Superior temporal gyrus (tissue), 1 donor: Measurements from ENCODE around the gene RANGAP1.

Experiments used
- DNase-seq: peaks from one replicate; pipeline ENCODE4 v3.0.0-alpha.2; 2016; ENCODE audit errors: extremely low spot score

Gene RANGAP1, protein sequence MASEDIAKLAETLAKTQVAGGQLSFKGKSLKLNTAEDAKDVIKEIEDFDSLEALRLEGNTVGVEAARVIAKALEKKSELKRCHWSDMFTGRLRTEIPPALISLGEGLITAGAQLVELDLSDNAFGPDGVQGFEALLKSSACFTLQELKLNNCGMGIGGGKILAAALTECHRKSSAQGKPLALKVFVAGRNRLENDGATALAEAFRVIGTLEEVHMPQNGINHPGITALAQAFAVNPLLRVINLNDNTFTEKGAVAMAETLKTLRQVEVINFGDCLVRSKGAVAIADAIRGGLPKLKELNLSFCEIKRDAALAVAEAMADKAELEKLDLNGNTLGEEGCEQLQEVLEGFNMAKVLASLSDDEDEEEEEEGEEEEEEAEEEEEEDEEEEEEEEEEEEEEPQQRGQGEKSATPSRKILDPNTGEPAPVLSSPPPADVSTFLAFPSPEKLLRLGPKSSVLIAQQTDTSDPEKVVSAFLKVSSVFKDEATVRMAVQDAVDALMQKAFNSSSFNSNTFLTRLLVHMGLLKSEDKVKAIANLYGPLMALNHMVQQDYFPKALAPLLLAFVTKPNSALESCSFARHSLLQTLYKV

DNA sequence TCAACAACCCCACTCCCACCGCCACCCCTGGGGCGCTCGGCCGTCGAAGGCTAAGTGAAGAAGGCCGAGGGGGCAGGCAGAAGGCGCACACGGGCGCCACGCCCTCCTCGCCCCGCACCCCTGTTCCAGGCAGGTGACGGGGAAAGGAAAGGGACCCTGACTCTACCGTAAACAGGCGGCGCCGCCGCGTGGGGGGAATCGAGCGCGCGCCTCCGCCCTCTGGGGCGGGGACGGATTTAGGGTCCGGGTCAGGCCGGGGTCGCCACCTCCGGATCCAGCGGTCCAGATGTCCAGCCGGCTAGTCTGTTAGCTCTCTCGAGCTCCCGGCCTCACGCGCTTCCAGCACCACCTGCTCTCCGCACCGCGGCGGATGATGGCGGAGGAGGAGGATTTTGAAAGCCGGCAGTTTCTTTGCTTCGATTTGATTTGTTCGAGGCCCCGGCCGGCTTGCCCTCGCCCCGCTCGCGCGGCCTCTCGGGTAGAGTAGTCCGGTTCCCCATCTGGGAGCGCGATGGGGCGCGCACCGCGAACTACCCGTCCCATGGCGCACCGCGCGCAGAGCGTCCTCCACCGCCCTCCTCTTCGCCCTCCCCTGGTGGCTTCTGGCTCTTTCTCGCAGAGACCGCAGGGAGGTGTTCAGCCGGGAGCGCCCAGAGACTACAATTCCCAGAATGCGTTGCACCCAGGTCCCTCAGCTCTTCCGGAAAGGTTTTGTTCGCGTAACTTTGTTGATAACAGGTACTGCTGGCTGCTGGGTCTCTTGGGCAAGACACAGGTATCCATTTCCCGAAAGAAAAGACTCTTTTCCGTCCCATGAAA lies at the start of gene RANGAP1:
TSS of gene RANGAP1 (minus strand) at position 368 of the 819 bp plus-strand sequence. CDS start 5,143 bp downstream, outside the sequence.
- peak; percentile 100 for DNase-seq

DNA sequence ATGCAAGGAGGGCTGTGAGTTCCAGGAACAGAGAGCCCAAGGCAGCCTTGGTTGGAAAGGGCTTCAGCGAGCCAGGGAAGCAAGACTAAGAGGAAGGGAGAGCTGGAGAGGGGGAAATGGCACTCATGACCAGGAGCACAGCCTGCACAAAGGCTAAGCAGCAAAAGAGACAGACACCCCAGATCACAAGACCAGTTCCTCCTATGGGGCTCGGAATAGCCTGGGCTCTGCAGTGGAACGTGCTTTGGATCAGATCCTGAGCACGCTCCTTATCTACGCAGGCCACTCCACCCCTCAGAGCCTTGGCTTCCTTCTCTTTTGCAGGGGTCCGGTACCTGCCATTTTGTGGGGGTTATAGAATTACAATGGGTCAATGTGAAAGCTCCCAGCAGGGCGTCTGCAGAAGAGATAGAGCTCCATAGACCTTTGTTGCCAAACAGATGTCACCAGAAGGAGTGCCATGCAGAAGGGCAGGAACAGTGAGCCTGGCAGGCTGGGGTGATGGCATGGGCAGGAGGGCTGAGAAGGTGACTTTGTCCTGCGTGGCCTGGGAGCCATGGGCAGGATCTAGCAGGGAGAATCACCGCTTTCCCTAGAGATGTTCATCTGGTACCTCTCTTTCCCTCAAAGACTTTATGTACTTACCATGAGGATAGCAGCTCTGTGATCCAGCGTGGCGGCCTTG lies 49.1 kb upstream of the RANGAP1 start:
- no peak for DNase-seq

DNA sequence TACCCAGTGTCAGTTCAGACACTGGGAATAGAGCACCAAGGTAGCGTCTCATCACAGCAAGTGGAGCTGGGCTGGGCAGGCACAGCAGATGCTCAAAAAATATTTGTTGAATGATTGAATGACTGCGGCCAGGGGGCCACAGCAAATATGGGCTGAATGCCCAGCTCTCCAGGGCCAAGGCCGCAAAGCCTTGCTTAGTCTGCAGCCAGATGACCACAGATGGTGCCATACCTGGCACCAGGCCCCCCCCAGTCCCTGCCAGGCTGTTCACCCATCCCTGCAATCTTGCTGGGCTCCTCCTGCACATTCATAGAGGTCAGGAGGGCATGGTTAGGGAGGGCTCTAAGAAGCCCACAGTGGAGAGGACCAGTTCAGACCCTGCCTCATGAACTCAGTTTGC lies 48.2 kb upstream of the RANGAP1 start:
- no peak for DNase-seq

DNA sequence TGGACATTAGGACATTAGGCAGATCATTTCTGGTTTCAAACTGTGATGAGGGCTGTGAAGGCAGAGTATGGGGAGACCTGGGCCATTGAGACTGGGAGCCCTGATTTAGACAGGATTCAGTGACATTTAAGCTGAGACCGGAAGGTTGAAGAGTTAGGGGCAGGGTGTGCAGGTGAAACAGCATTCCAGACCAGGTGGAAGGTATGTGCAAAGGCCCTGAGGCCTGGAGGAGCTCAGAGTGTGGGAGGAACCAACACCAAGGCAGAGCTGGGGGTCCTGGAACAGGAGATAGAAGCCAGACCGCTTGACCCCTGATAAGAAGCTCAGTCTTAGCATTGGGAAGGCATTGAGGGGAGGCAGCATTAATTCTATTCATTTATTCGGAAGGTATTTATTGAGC lies 47.8 kb upstream of the RANGAP1 start:
- no peak for DNase-seq

DNA sequence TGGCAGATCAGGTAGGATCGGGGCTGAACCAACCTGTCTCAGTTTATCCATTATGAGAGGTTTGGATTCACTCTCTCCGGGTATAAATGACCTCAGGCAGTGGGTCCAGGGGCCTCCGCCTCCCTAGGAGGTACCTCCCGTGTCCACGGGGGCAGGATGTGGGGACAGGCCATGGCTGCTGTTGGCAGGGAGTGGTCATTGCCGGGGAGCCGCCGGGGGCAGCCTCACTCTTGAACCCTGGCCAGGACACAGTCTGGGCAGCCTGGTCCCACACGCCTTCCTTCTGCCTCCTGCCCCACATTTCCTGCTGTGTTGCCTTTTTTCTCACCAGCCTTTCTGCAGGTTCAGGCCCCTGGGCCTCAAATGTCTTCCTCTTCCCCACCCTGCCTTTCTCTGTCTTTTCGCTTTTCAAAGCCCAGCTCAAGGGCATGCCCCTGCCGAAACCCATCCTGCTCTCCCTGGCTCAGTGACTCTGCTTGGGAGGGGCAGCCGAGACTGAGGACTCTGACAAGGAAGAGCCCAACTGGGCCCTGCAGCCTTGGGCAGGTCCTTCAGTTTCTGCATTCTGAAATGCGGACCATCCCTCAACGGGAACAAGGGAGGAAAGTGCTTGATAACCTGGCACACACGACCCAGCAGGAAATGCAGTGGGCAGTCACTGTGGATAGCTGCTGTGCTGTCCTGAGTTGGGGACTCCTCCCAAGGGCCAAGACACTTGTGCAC lies 46.4 kb upstream of the RANGAP1 start:
- no peak for DNase-seq

DNA sequence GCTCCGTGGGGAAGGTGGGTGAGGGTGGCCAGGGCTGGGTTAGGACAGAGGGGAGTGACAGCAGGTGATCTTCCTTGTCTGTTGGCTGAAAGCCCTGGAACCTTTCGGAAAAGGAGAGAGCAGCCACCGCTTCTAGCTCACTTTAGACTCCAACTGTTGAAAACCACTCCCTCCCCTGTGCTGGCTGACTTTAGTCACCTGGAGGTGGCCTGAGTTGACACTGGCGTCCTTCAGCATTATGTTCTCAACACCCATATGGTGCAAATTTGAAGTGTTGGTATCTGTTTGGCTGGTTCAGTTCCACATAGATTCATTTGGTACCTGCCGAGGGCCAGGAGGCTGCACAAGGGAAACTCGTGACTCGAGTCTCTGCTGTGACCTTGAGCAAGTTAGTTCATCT lies 44.2 kb upstream of the RANGAP1 start:
- no peak for DNase-seq

DNA sequence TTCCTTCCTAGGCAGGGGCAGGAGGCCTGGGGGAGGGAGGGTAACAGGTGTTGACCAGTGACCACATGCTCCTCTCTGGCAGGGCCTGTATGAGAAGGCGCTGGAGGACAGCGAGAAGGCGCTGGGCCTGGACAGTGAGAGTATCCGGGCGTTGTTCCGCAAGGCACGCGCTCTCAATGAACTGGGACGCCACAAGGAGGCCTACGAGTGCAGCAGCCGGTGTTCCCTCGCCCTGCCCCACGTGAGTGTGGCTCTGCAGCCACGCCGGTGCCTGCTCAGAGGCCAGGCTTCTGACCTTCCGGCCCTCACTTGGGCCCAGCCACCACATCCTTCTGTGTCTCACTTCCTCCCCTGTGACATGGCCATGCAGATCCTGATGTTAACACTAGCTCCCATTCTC lies 41.1 kb upstream of the RANGAP1 start:
- DNase-seq, result peak; percentile 64

DNA sequence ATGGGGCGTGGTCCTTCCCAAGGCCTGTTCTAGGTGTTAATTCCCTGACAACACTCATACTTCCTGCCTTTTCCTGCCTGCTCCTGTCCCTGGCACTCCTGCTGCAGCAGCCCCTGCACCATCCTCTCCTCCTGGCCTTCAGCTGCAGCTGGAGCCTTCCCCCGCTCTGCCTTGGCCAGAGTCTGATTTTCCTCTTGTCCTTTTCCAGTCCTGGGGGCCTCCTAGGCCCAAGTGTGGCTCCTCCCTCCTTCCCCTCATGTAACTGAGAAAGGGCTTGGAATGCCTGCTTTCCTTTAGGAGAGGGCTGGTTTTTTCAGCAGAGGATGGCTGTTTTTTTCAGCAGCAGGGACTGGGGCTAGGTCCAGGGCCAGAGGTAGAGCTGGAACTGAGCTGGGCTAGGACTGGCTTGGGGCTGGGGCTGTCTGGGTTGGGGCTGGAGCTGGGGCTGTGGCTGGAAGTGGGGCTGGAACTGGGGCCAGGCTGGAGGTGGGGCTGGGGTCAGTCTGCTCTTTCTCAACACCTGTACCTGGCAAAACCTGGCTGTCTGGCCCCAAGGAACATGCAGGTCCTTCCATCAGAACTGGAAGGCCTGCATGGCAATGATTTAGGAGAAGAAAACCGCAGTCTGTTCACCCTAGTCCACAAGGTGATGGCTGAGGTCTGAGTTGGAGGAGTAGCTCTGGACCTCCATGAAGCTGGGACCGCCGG lies 39.0 kb upstream of the RANGAP1 start:
- DNase-seq, result no peak

DNA sequence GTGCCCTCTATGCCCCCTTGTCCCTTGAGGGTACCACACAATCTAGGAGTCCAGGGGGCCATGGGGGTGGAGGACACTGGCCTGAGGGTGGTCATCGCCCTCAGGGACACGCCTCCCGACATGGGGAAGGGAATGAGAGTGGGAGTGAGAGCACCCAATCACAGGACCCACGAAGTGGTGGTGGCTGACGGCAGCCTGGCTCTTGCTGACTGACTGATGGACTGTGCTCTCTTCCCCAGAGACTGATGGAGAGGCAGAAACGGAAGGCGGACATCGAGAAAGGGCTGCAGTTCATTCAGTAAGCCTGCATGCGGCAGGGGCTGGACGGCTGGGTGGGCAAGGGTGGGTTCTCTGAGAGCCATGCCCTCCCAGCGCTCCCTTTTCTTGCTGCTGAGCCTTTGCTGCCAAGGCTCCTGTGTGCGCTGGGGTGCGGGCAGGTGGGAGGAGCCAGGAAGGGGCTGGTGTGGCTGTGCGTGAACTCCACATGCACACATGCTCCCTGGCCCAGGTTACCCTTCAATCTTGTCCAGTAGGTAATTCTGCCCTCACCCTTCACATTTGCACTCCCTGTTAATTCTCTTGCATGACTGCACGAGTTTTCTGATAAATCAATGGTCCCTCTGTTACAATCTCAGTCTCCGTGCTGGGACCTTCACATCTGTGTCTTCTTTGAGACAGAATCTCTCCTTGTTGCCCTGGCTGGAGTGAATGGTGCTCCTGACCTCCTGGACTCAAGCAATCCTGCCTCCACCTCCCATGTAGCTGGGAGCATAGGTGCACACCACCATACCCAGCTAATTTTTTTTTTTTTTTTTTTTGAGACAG lies 34.6 kb upstream of the RANGAP1 start:
- DNase-seq, result no peak

DNA sequence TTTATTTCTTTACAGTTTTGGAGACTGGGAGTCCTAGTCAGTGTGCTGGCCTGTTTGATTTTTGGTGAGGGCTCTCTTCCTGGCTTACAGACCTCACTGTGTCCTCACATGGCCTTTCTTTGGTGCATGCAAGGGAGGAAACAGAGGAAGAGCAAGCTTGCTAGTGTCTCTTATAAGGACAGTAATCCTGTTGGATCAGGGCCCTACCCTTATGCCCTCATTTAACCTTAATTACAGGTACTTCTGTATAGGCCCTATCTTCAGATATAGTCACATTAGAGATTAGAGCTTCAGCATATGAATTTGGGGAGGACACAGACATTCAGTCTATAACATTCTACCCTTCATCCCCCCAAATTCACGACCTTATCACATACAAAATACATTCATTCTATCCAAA lies 29.6 kb upstream of the RANGAP1 start:
- no peak for DNase-seq

DNA sequence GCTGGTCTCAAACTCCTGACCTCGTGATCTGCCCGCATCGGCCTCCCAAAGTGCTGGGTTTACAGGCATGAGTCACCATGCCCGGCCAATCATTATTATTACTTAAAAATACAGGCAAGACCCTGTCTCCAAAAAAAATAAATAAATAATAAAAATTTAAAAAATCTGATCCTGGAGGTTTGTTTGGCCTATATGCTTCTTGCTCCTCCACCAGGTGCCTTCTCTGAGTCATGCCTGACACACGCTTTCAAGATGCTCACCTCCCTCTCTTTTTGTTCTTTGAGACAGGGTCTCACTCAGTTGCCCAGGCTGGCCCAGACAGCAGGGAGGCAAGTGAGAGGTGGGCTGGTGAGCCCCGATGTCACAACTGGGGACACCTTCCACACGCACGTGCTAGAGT lies 28.8 kb upstream of the RANGAP1 start:
- DNase-seq, result no peak

DNA sequence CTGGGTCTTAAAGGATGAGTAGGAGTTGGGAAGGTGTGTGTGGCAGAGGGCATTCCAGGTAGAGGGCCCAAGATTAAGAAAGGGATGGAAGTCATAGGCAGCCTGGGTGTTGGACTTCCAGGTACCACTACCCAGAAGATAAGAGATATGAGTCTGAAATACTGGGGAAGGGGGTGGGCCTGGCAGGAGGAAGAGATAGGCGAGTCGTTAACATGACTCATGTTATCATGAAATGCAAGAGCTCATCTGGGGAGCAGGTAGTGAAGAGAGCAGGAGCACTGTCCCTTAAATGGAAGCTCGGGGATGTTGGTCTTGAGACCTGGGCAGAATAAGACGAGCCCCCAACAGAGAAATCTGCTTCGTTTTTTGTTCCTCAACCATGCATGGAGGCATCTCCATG lies 25.5 kb upstream of the RANGAP1 start:
- DNase-seq, result no peak

DNA sequence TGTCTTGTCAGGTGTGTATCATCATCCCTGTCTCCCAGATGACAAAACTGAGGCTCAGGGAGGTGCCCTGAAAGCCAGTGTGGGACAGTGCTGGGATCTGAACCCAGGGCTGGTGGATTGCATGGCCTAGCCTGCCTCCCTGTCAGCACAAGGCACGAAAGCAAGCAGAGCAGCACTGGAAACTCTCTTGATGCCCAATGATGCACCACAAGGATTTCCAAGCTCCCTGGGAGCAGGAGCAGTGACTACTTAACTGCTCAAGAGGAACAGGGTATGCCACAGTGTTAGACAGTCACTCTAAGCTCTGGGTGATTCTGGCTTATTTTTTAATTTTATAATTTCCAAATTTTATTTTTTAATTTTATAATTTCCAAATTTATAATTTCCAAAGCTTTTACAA lies 24.3 kb upstream of the RANGAP1 start:
- no peak for DNase-seq

DNA sequence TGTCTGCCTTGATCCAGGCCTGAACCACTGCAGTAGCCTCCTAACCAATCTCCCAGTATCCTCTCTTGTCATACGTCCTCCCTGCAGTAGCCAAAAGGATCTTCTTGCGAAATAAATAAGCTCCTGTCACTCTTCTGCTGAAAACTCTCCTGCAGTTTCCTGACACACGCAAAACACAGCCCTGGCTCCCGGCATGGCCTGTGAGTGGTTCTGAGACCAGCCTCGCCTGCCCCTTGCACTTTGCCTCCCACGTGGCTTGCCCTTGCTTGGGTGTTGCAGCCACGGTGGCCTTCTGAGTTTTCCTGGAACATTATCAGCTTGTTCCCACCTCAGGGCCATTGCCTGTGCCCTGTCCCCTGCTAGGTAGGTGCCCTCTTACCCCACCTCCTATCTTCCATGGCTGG lies 22.6 kb upstream of the RANGAP1 start:
- no peak for DNase-seq

DNA sequence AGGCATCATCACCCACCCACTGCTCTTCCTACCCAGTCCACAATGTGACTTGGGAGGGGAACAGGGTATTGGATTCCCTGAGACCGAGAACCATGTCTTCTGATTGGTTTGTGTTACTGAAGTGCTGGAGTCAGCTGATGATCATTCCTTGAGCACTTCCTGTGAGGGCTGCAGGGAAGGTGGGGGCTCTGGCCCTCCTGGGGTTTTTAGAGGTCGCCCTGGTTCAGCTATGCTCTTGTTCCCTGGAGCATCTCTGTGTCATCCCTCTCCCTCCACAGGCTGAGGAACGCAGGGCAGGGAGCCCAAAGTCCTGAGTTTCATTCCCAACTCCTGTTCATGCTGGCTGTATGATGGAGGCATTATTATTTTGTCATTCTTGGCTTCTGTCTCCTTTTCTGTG lies 22.1 kb upstream of the RANGAP1 start:
- no peak for DNase-seq

DNA sequence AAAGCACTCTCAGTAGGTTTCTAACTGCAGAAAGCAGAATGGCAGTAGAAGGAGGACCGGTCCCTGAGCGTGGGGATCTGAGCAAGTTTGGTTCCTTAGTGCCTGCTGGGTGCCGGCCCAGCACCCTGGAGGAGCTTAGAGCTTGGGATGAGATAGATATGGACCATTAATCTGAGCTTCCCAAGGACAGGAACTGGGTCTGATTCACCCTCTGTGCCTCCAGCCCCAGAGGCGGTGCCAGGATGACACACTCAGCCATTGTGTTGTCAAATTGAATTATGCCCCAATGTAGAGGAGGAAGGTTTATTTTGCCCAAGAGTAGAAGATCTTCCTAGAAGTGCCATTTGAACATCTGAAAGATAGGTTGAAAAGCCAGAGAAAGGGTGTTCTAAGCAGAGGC lies 19.7 kb upstream of the RANGAP1 start:
- peak; percentile 42 for DNase-seq

DNA sequence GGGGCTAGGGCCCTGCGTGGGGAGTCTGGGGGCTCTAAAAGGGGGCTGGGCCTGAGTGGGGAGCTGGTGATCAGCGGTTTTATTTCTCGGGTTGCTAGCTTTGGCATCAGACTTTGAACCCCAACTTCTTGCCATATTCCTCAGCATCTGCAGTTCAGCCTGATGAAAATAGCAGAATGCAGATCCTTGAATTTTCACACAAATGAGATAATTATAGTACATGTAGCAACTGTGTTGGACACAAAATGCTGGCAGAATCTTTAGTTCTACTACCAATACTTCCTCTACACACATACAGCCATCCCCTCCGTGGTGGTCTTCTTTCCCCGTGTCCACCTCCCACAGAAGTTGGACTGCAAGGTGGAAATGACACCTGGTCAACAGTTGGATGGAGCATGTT lies 16.8 kb upstream of the RANGAP1 start:
- peak; percentile 37 for DNase-seq

DNA sequence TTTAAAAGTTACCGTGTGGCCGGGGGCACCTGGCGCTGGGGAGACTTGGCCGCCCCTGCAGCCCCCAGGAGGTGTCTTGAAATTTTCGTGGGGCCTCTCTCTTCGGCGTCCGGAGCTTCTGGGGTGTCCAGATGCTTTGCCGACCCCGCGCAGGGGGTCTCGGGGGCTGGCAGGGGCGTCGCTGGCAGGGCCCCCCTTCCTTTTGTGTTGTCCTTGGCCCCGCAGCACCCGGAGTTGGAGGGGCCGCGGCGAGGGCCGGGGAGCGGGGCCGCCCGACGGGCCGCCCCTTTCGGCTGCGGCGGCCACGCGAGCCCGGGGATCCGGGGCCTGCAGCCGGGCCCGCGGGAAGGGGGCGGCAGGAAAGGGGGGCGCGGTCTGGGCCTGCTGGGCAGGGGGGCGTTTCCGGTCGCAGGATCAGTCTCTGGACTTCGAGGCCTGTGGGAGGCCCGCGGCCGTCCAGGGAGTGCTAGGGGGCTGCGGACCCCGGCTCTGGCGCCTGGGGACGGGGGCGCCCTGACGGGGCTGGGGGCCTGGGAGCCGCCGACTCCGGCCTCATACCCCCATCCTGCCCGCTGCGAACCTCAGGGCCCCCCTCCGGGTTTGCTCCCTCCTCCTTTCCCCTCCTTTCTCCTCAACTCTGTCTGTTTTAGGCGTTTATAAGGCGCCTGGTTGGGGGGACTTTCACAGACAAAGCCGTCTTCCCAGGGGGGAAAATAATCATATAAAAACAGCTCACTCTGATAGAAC lies 16.2 kb upstream of the RANGAP1 start:
- DNase-seq, result no peak
